Measurements from ENCODE around the gene AMN.

- no peak for TF ChIP-seq CTCF (IDR thresholded peaks at IDR 0.05; ENCODE audit: low read depth, low read length)
- no peak for TF ChIP-seq MYC (IDR thresholded peaks at IDR 0.05; ENCODE audit: low read depth, low read length)
- no peak for TF ChIP-seq POLR2A (IDR thresholded peaks at IDR 0.05; ENCODE audit: extremely low read depth, insufficient read length)
Observed at GRCh38 chr14:102888748-102889147, 33.7 kb upstream of the AMN start.
